Right lobe of liver (tissue), 6 donors: ENCODE data around the gene ONECUT1. TPM values are rescaled to one million over a fixed set of nuclear protein-coding genes. Genes with fewer than 3 reads are reported as not detected.

ENCODE experiments used
- ATAC-seq, 4 donors: fragments of 200-7000 bp; cut with Tn5 transposase; one replicate each; pipeline ENCODE4 v1.9.1; 2020; ENCODE audit warnings: mild to moderate bottlenecking in 4 of 4, moderate library complexity in 4 of 4
- DNase-seq, 3 donors: peaks; one replicate each; pipeline ENCODE4 v3.0.0-alpha.2; 2020
- H3K27ac ChIP-seq, 3 donors: fragments of 200-600 bp; one replicate each; pipeline ENCODE4 v1.8.0; 2022
- H3K27me3 ChIP-seq, 2 donors: fragments of 200-600 bp; one replicate each; pipeline ENCODE4 v1.8.0; 2022
- H3K36me3 ChIP-seq, 4 donors: fragments of 200-600 bp; sonication (generic) in 1 of 4; one replicate each; pipeline versions ENCODE4 v1.5.1 to v1.8.0; 2017 to 2022; ENCODE audit warnings: control low read depth in 1 of 4
- H3K4me1 ChIP-seq, 4 donors: fragments of 200-600 bp; sonication (generic) in 1 of 4; one replicate each; pipeline versions ENCODE4 v1.5.1 to v1.8.0; 2017 to 2022; ENCODE audit warnings: control low read depth in 1 of 4
- H3K4me3 ChIP-seq, 3 donors: fragments of 200-600 bp; one replicate each; pipeline ENCODE4 v1.8.0; 2022
- H3K9me3 ChIP-seq, 4 donors: fragments of 200-600 bp; sonication (generic) in 1 of 4; one replicate each; pipeline versions ENCODE4 v1.5.1 to v1.8.0; 2017 to 2022; ENCODE audit warnings: control low read depth in 1 of 4
- CTCF ChIP-seq, 4 donors: fragments of 200-600 bp in 3 of 4; fragments of 450-650 bp in 1 of 4; IDR thresholded peaks; one replicate each; pipeline versions ENCODE4 v1.5.1 to v1.8.0; 2016 to 2022; ENCODE audit warnings: antibody characterized with exemption in 4 of 4, mild to moderate bottlenecking in 2 of 4
- POLR2A ChIP-seq: fragments of 450-650 bp; IDR thresholded peaks from one replicate; pipeline ENCODE4 v1.6.1; 2017; ENCODE audit warnings: antibody characterized with exemption, mild to moderate bottlenecking
- WGBS: methylation state at CpG from one replicate; pipeline ENCODE4 v1.1.6; 2018; ENCODE audit warnings: low coverage, low lambda C conversion rate; ENCODE audit not compliant: insufficient coverage; ENCODE audit errors: missing lambda C conversion rate; 5-methylcytosine and 5-hydroxymethylcytosine counted together
- intact Hi-C, 2 donors: fragments of 100-400 bp; cut with DNase I; formaldehyde crosslinking; loops; one replicate each; pipeline versions ENCODE4 v1.11.2 to v1.14.1; 2022
- total RNA-seq, 6 experiments: library from RNA; depleted of rRNA in 2 of 6; stranded (reverse); fragments of >200 nt in 2 of 6; fragmentation: NEBNext Ultra II Directional in 3 of 6; extraction: Animal tissue kit (Norgen Biotek cat#: 25700) in 3 of 6; gene quantifications; one replicate each; pipeline versions ENCODE4 v1.1.0 to v1.2.4, GENCODE V29; 2016 to 2023
- donor health status: DM: no; HTN: yes; CAD: no.
- donor health status: DM: no; HTN: no; CAD: no.
- donor health status: DM: no; HTN: no; CAD: no.
- donor health status: DM: no; HTN: yes; CAD: no.
- donor health status: DM: no; HTN: yes; CAD: no.

Gene ONECUT1
- total RNA-seq, 6 experiments from 2014 or later = 41.3 to 58.2 (median 52.5) TPM

DNA sequence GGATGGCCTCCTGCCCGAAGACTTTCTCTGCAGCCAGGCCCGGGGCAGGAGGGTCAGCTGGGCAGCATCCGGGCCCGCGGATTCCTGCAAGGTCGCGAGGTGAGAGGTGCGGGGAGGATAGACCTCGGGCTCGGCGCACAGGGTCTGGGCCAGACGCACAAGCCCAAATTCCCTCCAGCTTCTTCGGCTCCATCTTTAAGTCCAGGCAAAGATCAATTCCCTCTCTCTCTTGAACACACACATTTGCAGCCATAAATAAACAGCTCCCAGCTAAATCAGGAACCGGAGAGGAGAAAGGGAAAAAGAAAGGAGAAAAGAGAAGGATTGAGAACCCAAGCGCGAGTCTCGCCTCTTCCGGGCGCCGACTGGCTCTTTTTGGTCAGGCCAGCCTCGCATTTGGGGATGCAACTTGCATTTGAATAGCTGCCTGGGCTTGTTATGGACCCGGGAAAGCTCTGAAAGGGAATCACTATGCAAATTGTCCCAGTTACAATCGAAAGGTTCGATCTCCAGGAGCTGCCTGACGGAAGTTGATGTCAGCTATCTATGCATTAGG, 14.5 kb upstream of the ONECUT1 start:
- Histone ChIP-seq H3K27ac (peak overlapping the region; percentile 86 to 99 (median 98)), H3K27me3 (no peaks in the 10 kb centered on the region), H3K36me3 (no peaks in the 10 kb centered on the region), H3K4me3 (peak overlapping the region; percentile 29 to 68 (median 63)), H3K9me3 (no peaks in the 10 kb centered on the region), H3K4me1 (peaks cover 0 to 40% (median 11%) of the 10 kb centered on the region in 4 donors)
- intact Hi-C loops = no loop called here
- TF ChIP-seq CTCF (IDR thresholded peaks at IDR 0.05) = no peak
- TF ChIP-seq POLR2A = no peak
- DNase-seq = peak in 2 of 3 donors; percentile 65 to 70
- 2% methylated on average over 18 of the region's 25 CpGs for WGBS
- ATAC-seq = peak; percentile 6 to 25 (median 17)

GRCh38 chr15:52803467-52804306, 13.6 kb upstream of the ONECUT1 start:
- Histone ChIP-seq H3K4me1 (peaks cover 0 to 49% (median 16%) of the 10 kb centered on the region in 4 donors), H3K36me3 (no peaks in the 10 kb centered on the region), H3K4me3 (peak overlapping the region; percentile 55 to 68 (median 63)), H3K27me3 (no peaks in the 10 kb centered on the region), H3K9me3 (no peaks in the 10 kb centered on the region), H3K27ac (peak overlapping the region; percentile 86 to 99 (median 98))
- intact Hi-C loops = no loop called here
- TF ChIP-seq POLR2A (peak; percentile 67), CTCF (IDR thresholded peaks at IDR 0.05) (no peak)
- 2% methylated on average over 15 of the region's 49 CpGs for WGBS
- DNase-seq (peak; percentile 62 to 89 (median 81)), ATAC-seq (peak; percentile 39 to 60 (median 54))

- H3K4me1 ChIP-seq = peaks cover 0 to 52% (median 16%) of the 10 kb centered on the region in 4 donors
- TF ChIP-seq CTCF (IDR thresholded peaks at IDR 0.05) (no peak), POLR2A (no peak)
- H3K27ac ChIP-seq = peak overlapping the region; percentile 86 to 99 (median 98)
- peak overlapping the region; percentile 55 to 68 (median 63) for H3K4me3 ChIP-seq
- DNase-seq (no peak), ATAC-seq (no peak)
- intact Hi-C loops = no loop called here
- H3K27me3 ChIP-seq = no peaks in the 10 kb centered on the region
- H3K9me3 ChIP-seq = no peaks in the 10 kb centered on the region
- WGBS = under 1% methylated on average over 8 of the region's 8 CpGs
- H3K36me3 ChIP-seq = no peaks in the 10 kb centered on the region
Measured at GRCh38 chr15:52803108-52803466, 13.0 kb upstream of the ONECUT1 start.

GRCh38 chr15:52802110-52802509, 12.0 kb upstream of the ONECUT1 start:
- DNase-seq (peak in 2 of 3 donors; percentile 68 to 72), ATAC-seq (peak in 1 of 4 donors; percentile 5)
- no peak for TF ChIP-seq CTCF (IDR thresholded peaks at IDR 0.05)
- TF ChIP-seq POLR2A = no peak
- Histone ChIP-seq H3K27me3 (no peaks in the 10 kb centered on the region), H3K9me3 (no peaks in the 10 kb centered on the region), H3K4me1 (peaks cover 0 to 54% (median 16%) of the 10 kb centered on the region in 4 donors), H3K4me3 (peak overlapping the region in 2 of 3 donors; percentile 63 to 68), H3K36me3 (no peaks in the 10 kb centered on the region), H3K27ac (peak overlapping the region; percentile 40 to 99 (median 86))
- 0% methylated on average over 2 of the region's 2 CpGs for WGBS
- intact Hi-C loops = no loop called here
